Fibroblast of mammary gland (primary cell): ENCODE results near the gene DPP4.
"Not testable (repeated sequence)": the region's sequence is repeated elsewhere in the genome, so short reads cannot be mapped to it uniquely, and the experiment has no call there.

ENCODE experiments used
- DNase-seq: peaks from one replicate; pipeline ENCODE4 v3.0.0-alpha.2; 2010; ENCODE audit warnings: low read depth
- H3K4me3 ChIP-seq: 2 replicates; pipeline ENCODE4 v1.5.1; 2011; ENCODE audit warnings: low read depth, mild to moderate bottlenecking, low read length, moderate library complexity; ENCODE audit not compliant: control insufficient read depth
- CTCF ChIP-seq: conservative IDR thresholded peaks from 2 replicates; pipeline ENCODE4 v1.5.1; 2011; ENCODE audit warnings: low read depth, low read length, inconsistent platforms; ENCODE audit not compliant: control insufficient read depth, insufficient read depth

DPP4 gene

GRCh38 chr2:162050513-162050961, 23.5 kb downstream of the DPP4 start:
- no peak for TF ChIP-seq CTCF
- no peak for DNase-seq
- no peak overlapping the region for H3K4me3 ChIP-seq

DNA sequence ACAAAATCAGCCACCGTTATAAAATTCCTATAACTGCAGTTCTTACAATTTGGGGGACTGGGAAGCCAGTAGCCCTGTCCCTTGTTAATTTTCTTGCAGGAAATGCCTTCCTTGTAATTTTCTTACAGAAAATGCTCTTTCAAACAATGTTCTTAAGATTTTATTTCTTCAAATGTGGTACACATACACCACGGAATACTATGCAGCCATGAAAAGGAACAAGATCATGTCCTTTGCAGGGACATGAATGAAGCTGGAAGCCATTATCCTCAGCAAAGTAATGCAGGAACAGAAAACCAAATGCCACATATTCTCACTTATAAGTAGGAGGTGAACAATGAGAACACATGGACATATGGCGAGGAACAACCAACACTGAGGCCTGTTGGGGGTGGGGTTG, 24.9 kb downstream of the DPP4 start:
- not testable (repeated sequence) for DNase-seq, H3K4me3 ChIP-seq

- no peak overlapping the region for H3K4me3 ChIP-seq
- TF ChIP-seq CTCF = no peak
- DNase-seq = no peak
Observed at GRCh38 chr2:162044586-162044985, 29.4 kb downstream of the DPP4 start.

DNA sequence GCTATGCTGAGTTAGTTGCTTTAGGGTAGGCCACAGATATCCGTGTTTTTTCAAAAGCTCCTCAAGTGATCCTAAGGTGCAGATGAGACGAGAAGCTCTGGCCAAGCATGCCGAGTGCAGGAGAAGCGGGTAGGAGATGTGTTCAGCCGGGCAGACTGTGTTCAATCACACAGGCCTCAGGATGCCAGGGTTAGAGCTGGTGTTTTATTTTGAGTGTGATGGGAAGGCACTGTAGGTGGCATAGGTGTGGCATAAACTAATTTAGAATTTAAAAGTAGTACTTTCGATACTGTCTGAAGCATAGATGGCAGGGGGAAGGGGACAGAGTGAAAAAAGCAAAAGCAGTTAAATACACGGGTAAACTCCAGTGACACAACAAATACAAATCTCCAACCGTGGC, 30.9 kb downstream of the DPP4 start:
- no peak for DNase-seq
- H3K4me3 ChIP-seq = no peak overlapping the region

DNA sequence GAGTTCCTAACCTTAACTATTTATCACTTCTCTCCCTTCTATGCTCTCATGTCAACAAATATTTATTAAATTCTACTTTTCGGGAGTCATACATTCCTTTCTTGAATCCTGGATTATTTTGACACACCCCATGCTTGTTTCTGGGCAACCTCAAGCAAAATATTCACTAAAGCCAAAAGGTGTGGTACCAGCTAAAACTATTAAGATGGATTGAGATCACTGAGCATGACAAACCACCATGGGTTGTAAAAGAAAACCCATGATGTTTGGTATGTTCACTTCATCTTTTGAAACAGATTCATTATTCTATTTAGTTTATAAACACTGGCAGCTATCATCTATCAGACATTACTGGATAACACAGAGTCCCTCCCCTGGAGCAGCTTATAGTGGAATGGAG, 32.5 kb downstream of the DPP4 start:
- TF ChIP-seq CTCF = no peak
- H3K4me3 ChIP-seq = no peak overlapping the region
- DNase-seq = no peak

More for the DNA sequence above, 30.9 kb downstream of the DPP4 start:
- no peak for TF ChIP-seq CTCF

DNA sequence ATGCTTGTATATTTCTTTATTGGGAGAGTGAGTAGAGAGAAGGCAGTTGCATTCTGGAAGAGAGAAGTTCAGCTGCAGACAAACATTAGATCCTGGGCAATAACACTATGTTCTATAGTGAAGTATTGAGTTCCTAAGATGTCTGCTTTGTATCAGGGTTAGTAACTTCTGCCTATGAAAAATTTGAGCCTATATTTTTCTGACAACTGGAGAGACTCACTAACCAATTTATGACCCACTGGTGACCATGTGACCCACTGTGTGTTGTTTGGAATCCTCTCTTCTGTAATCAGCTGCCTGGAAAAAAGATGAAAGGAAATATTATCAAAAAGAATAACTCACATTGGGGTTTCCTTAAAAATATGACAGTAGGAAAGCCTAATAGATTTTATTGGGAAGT, 35.3 kb downstream of the DPP4 start:
- H3K4me3 ChIP-seq = no peak overlapping the region
- no peak for TF ChIP-seq CTCF
- DNase-seq = no peak

GRCh38 chr2:162037886-162038285, 36.1 kb downstream of the DPP4 start:
- DNase-seq = no peak
- no peak for TF ChIP-seq CTCF
- H3K4me3 ChIP-seq = no peak overlapping the region
